GM19025 (cell line): ENCODE results near the gene FBN2.

Experiments used
- ATAC-seq: cut with Tn5 transposase; IDR thresholded peaks from one replicate; pipeline ENCODE4 v1.9.1; 2021; ENCODE audit warnings: mild to moderate bottlenecking, low read depth, moderate library complexity; ENCODE audit not compliant: unreplicated experiment

Gene FBN2

DNA sequence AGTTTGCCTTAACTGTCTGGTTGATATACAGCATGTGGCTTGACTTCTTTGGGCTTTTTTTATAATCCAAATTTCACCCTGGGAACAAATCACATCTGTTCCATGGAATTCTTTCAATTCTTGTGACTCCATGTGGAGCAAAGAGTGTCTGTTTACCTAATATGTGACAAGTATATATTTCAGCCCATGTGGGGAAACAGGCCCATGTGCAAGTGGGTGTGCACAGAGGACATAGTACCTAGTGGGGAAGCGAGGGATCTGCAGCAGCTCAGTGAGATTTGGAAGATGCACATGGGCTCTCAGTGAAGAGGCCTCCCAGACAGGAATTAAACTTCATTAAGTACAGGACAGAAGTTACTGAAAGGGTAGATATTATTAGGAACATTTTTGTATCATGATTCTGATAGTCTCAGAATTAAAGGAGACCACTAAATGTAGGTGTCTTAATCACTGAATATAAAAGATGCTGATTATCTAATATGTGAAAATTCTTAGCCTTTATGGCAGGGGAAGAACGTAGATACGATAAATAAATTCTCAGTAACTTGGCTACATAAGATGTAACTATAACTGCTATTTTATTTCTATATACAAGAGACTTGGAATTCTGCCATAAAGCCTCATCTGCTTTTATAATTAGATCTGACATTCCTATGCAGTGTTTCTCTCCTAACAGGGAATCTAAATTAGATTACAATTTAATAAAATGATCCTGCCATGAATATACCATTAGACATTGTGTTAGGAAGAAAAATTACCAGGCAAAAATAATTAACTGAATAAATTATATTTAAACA is 273.3 kb downstream of the FBN2 start:
- ATAC-seq: no peak

DNA sequence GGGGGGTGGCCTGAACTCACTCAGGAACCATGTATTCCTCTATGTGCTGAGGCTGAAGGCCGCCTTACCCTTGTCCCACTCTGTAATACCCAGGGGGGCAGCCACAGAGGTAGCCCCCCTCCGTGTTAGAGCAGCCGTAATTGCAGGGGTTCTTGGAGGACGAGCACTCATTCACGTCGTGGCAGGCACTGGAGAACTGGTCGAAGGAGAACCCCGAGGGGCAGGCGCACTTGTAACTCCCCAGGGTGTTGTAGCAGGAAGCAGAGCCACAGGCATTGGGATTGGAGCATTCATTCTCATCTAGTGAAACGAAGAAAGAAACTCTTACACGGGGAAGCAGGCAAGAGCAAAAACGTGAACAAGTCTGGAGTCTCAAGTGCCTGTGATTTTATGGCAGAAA is 274.7 kb downstream of the FBN2 start:
- no peak for ATAC-seq

DNA sequence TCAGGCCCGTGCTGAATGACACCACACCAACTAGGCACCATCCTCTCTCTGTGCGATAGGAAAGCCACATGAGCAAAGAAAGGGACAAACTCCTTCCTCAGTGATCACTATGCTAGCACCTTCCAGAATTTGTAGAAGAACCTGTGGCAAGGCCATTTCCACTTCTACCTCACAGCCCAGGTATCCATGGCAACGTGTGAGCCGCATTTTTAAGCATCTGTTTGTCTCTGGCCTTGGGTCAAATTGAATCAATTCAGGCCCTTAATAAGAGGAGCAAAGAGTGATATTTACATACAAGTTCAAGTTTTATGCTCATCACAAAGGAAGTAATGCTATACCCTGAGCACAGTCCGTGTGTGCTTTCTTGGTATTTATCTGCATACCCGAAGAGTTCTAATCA is 275.1 kb downstream of the FBN2 start:
- ATAC-seq: no peak

DNA sequence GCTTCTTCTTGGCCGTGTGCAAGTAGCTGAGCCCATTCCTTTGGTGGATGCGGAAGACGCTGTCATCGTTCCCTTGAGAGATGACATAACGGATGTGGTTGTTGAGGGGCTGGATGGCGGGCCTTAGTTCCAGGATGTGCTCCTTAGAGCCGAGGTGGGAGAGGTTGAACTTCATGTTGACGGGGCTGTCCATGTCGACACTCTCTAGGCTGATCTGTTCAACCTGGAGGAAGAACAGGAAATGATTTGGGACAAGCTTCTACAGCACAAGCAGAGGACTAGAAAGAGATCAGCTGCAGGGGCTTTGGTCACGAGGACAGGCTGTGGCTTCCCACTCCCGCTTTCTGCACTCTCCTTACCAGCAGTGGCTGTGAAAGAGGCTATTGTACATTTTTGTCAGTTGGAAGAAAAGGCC is 278.4 kb downstream of the FBN2 start:
- ATAC-seq: no peak

DNA sequence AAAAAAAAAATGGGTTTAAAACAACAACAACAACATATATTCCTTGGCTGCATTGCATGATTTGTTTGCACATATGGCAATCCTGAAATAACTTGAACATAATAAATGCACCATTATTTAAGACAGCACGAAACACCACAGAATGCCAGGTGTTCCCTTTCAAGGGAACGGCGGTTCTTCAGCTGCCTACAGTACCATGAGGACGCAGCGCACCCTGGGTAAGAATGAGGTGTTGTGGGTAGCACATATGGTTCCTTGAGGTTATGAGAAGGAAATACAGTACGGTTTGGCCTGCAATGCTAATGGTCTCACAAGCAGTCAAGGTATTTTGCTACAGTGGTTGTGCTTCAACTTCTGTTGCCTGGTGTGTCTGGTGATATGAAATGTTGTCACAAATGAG is 279.7 kb downstream of the FBN2 start:
- no peak for ATAC-seq

DNA sequence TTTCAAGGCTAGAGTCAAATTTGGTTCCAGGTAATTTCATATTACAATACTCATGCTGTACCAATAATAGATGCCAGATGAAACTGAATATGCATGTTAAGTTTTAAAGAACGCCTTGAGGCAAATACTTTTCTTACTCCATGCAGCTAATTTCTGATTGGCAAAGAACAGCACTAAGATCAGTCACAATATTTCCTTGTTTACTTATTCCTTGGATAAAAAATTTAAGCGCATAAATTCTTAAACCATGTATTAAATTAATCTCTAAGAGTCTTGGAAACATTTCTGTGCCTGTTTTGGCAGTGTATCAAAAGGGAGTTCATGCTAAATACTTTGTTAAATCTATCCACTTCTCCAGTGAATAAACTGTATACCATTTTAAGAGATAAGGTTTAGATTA is 281.0 kb downstream of the FBN2 start:
- no peak for ATAC-seq

DNA sequence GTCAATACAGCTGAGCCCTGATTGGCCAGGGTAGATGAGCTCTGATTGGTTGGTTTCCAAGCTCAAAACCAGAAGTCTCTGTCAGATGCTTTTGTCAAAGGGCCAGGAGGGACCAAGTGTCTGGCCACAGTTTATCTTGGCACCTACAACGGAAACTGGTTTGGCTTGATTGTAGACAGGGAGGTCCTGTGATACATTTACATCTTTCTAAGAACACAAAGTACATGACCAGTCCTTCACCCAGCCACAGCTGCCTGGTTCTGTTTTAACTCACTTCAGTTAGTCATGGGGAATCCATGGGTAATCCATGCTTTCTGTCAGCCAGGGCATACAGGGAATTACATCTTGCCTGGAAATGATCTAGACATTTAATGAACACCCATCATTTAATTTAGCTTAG is 283.3 kb downstream of the FBN2 start:
- no peak for ATAC-seq

DNA sequence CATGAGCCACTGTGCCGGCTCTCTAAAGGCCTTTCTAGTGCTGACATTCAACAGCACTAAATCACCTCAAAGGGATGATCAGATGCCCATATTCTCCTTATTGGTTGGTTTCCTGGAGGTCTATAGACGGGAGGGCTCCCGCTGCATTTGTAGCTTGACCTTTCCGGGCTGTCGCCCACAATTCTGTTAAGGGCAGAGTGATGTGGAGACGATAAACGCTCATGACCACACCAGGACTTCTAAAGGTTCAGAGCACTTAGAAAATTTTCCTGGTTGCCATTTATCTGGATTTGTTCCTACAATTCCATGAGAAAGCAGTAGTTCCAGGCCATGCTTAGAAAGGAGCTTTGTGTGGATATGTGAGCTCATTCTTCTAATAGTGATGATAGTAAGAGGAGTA is 284.2 kb downstream of the FBN2 start:
- ATAC-seq: no peak

DNA sequence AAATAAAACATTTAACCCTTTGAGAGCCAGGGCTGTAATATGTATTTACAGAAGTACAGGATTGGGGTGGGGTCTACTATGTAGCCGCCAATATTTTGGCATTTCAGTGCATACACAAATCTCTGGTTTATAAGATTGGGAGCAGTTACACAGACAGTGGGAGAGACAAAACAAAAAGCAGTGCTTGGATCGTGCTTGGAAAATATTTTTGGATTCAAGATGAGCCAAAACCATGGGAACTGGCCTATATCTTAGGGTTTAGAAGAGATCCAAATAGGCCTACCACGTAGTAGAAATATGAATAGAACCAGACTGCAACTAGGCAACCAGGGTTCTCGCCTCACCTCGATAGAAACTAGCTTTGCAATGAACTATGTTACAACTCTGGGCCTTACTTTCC is 284.9 kb downstream of the FBN2 start:
- no peak for ATAC-seq

DNA sequence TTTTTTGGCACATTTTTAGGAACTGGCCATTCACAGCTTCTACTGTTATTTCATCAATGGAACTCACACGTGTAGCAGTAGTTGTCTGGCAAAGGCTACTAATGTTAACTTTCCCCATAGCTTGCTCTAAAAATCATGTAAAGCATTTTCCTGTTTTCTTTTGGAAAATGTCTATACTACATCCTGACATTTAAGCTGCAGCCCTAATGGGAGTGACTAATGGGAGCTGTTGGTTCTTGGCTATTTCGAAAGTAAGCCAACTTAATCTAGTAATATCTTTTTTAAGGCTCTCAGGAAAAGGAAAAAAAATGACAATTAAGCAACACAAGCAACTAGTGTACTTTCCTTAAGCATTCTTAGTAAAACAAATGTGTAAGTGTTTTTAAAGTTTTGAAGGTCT is 285.3 kb downstream of the FBN2 start:
- ATAC-seq: no peak

DNA sequence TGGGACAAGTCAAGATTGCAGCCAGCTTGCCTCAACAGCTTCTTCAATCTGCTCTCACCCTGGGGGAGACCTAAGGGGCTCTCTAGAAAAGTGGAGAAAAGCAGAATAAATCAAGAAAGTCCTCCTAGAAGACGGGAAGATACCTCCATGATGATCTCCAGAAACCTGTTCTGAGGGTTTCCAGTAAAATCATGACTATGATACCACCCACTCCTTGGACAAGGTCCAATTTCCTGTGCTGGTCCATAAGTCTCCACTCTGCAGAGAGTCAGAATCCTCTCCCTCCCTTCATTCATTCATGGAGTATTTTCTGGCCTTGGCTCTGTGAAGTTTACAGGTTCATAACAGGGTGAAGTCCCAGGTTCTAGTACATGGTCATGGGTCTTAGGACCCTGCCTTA is 285.8 kb downstream of the FBN2 start:
- ATAC-seq: no peak

DNA sequence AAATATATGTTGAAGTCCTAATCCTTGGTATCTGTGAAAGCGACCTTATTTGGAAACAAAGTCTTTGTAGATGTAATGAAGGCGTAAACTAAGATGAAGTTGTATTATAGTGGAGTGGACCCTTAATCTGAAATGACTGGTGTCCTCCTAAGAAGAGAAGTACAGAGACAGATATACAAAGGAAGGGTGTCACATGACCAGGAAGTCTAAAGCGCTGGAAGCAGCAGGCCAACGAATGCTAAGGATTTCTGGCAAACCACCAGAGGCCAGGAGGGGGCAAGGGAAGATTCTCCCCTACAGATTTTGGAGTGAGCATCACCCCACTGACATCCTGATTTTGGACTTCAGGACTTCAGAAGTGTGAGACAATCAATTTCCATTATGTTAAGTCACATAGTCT is 292.1 kb downstream of the FBN2 start:
- no peak for ATAC-seq

DNA sequence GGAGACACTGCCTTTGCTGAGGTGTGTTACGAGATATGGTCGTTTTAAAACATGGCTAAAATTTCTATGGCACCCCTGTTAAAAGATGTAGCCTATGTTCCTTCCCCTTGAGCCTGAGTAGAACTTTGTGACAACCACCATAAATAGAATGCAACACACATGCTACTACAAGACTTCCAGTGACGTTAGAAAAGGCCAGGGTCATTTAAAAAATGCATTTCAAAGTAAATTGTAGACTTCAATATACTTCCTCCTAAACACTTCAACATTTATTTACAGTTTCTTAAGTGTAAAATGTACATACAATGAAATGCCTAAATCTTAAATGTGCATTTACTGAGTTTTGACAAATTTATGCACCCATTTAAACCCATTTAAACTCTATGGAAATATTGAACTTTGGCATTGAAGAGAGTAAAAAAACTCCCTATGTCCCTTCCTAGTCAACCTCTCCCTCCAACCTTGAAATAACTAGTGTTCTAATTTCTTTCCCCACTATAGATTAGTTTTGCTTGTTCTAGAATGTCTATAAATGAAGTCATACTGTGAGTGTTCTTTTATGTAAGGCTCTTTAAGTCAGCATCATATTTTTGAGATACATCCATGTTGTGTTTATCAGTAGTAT is 294.0 kb downstream of the FBN2 start:
- ATAC-seq: no peak

DNA sequence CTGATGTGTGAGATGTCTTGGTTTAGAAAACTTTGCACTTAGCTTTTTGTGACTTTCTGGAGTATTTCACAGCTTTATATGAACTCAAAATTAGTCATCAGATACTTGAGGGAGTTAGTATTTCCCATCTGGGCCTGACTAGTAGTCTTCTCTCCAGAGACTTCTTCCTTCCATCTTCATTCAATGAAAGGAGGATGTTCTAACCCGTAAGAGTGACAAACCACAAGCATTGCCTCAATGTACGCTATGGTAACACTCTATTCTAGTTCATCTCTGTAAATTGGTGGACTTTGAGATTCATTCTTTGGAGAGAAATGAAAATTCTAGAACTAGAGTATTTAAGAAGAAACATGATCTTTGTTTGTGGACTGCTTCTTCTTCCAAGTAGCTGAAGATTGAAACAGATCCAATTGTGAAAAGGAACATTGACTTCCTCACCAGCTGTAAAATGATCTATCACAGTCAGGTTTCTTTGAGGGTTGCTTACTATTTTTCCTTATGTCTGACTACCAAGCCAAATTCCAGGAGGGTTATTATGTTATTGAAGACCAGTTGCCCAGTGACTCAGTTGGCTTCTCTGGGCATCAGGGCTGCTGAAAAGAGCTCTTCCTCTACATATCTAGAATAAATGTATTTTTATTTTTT is 296.9 kb downstream of the FBN2 start:
- no peak for ATAC-seq

DNA sequence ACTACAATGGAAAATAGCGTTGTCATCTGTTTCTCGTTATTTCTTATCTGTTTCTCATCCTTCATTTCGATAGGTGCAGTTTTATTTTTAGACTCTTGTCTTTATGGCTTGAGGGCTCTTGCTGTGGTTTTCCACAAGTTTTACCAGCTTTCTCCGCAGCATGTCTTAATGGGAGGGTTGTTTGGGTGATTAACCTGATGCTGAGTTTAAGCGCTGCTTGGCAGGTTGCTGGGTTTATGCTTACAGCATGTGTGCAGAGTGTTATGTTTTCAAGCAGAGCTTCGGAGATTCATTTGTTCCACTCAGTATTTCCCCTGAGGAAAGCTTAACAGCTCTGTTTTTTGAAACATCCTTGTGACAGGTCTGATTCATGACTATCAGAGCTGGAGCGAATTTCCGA is 300.5 kb downstream of the FBN2 start:
- no peak for ATAC-seq

DNA sequence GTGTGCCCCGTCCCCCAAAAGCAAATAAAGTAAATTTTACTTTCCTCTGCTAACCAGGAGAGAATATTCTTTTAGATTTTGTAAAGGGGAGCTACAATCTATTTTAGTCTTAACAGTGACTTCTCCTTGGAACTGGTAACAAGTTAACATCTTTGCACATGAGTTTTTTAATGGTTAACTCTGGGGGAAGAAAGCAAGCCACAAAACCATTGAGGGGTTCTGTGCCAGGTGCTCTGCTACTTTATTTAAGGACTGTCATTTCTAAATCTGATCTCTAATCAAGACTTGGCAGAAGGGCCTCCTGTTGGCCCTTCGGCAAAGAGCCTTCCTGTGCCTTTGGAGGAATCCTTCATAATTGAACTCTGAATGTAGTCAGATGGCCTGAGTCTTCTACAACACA is 301.0 kb downstream of the FBN2 start:
- no peak for ATAC-seq

DNA sequence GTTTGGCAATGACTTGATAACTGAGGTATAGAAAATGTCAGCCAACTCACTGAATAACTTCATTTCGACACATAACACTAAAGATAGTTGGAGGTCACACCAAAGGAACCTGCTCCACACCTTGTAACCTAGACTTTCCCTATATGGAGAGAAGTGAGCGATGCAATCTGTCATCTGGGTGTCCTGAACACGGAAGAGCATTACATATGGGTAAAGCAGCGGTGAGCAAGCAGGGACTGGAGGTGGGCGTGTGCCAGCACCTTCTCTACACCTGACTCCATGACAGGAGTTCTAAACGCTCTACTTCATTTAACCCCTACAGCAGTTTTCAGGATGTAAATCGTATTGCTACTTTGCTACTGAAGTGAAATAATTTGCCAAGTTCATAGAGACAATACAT is 301.7 kb downstream of the FBN2 start:
- no peak for ATAC-seq

DNA sequence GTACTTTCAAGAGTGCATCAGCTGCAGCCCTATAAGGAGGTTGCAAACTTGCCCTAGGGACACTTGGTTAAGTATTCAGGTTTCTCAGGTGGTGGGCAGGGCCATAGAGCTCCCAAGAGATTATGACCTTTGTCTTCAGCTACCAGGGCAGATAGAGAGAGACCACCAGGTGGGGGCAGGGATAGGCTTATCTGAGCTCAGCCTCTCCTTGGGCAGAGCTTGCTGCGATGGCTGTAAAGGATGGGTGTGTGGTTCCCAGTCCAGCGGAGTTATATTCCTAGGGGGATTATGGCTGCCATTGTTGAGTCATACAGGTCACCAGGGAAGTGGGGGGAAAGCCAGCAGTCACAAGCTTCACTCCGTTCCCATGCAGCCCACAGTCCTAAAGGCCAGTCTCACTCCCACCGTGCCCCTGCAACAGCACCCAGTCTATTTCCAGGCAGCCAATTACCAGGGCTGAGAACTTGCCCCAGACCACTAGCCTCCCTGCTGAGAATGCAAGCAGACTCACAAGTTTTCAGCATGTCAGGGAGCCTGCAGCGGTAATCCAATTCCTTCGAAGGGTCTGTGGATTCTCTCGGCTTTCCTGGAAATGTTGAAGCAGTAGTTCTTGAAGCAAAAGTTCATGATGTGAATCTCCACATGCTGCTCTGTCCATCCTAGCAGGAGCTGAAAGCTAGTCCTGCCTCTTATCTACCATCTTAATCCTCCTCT is 303.0 kb downstream of the FBN2 start:
- no peak for ATAC-seq

DNA sequence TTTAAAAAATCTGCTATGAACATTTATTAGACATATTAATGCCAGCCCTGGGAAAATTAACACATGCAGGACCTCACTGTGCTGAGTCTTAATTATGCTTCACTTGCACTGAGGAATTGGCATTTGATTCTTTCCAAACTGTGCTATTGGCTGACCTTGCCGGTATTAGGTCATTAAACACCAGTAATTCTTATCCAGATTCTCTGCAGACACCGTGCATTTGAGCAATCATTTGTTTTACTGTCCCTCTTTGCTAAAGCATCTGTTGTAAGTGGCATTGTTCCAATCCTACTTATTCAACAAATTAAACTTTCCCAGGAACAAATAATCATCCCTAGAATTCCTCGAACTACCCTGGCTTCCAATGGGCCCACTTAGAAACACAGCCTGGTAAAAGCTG is 309.5 kb downstream of the FBN2 start:
- ATAC-seq: no peak

DNA sequence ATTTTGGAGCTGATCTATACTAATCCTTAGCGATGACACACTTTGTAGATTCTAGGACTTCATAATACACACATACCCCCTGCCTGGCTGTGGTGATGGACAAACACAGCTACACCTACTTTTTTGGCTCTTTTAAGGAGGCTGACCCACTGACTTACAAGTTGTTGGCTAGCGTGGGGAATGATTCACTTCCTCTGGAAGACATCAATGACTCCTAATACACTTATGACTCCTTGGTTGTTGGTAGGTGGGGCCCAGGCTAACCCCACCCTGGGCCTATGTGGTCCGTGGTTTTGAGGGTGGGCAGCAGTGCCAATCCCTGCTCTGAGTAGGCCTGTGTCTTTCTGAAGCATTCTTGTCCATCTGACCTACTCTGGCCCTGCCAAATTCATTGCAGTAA is 310.0 kb downstream of the FBN2 start:
- ATAC-seq: no peak
